ENCODE measurements around the gene CREB3L2. TPM values are rescaled to one million over a fixed set of nuclear protein-coding genes. Genes with fewer than 3 reads are reported as not detected.

CREB3L2 gene
- total RNA-seq, 4 donors from 2014 or later, result 16.4 to 37.0 (median 19.9) TPM

DNA sequence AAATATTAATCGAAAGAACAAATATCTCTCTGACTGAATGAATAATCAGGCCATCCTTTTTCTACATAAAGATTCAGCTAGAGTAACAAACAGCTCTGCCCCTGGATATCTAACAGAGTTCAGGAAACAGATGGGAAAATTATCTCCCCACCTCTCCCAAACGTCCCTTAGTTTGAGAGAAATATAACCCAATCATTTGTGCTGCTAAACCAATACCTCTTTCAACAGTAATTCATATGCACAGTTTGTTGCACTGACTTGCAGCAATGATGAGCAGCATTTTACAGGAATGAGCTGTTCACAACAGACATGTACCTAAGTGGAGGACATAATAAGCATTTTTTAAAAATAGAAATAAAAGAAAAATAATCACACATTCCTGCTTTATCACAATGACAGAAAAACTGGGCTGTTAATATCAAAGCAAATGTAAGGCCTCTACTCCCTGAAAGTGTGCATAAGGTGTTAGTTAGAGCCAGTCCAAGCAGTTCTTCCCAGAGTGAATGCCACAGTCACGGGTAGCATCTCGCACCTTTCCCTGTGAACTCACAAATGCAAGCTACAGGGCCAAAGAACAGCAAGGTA, 2.3 kb downstream of the CREB3L2 start:
- peaks cover 15 to 53% (median 23%) of the 10 kb centered on the region in 4 donors for H3K4me1 ChIP-seq
- no peaks in the 10 kb centered on the region for H3K27me3 ChIP-seq
- WGBS, 2 donors (ENCODE audit: low coverage in 1 of 2), result 52 to 54% methylated on average over 2 to 4 of the region's 4 CpGs
- intact Hi-C loops (cut with DNase I; ENCODE audit: low total_unique reads) (loop anchor here (5.0 kb wide), 1 partner anchor 82 kb away; no protein-coding TSS in a partner anchor), in situ Hi-C loops (cut with MboI; ENCODE audit: low pct_ligation_motif_present in 1 of 4, low pct_unique_long_range_greater_than_20kb in 1 of 4, low sequenced_read_pairs in 3 of 4) (loop anchor here in 2 of 4 donors (10.0 to 25.0 kb wide), 3 partner anchors 65 to 337 kb away; no protein-coding TSS in a partner anchor)
- H3K27ac ChIP-seq, result peak overlapping the region; percentile 94 to 99 (median 96)
- H3K4me3 ChIP-seq, result peak overlapping the region; percentile 0 to 85 (median 77)
- H3K9me3 ChIP-seq, result no peaks in the 10 kb centered on the region
- TF ChIP-seq POLR2AphosphoS5 (IDR thresholded peaks at IDR 0.05) (no peak), EP300 (IDR thresholded peaks at IDR 0.05; ENCODE audit: low read depth) (no peak), CTCF (IDR thresholded peaks at IDR 0.05) (no peak), POLR2A (IDR thresholded peaks at IDR 0.05) (no peak)
- no peak for DNase-seq
- H3K36me3 ChIP-seq, result no peaks in the 10 kb centered on the region

DNA sequence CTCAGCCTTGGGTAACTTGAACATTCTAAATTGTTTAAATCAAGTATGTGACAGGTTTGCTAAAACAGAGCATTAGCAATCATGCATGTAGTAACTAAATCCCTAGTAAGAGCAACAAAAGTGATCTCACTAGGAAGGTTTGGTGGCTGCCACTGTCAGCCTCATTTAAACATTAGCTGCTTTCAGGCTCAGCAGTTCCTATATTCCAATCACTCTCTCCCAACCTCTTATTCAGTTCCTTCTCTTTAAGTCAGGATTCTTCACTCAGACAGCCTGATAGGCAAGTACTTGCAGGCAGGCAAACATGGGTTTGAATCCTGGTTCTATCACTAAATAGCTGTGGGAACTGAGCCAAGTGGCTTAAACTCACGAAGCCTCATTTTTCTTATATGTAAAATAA, 3.6 kb downstream of the CREB3L2 start:
- Histone ChIP-seq H3K9me3 (no peaks in the 10 kb centered on the region), H3K27me3 (no peaks in the 10 kb centered on the region), H3K27ac (peak overlapping the region; percentile 34 to 99 (median 94)), H3K4me3 (no peak overlapping the region), H3K36me3 (no peaks in the 10 kb centered on the region), H3K4me1 (peaks cover 20 to 66% (median 31%) of the 10 kb centered on the region in 4 donors)
- DNase-seq, result no peak
- intact Hi-C loops (cut with DNase I; ENCODE audit: low total_unique reads) (no loop called here), in situ Hi-C loops (cut with MboI; ENCODE audit: low pct_ligation_motif_present in 1 of 4, low pct_unique_long_range_greater_than_20kb in 1 of 4, low sequenced_read_pairs in 3 of 4) (loop anchor here in 1 of 4 donors (10.0 kb wide), 1 partner anchor 63 kb away; no protein-coding TSS in a partner anchor)
- 0% methylated on average over 1 of the region's 1 CpG; no CpG with 5 or more reads in 1 of the 2 donors for WGBS, 2 donors (ENCODE audit: low coverage in 1 of 2)
- no peak for TF ChIP-seq POLR2A (IDR thresholded peaks at IDR 0.05)
- no peak for TF ChIP-seq EP300 (IDR thresholded peaks at IDR 0.05; ENCODE audit: low read depth)
- no peak for TF ChIP-seq CTCF (IDR thresholded peaks at IDR 0.05)
- no peak for TF ChIP-seq POLR2AphosphoS5 (IDR thresholded peaks at IDR 0.05)

GRCh38 chr7:137996871-137997270, 5.0 kb downstream of the CREB3L2 start:
- intact Hi-C loops (cut with DNase I; ENCODE audit: low total_unique reads), result no loop called here
- WGBS, 2 donors (ENCODE audit: low coverage in 1 of 2), result 53 to 54% methylated on average over 3 of the region's 3 CpGs
- TF ChIP-seq POLR2AphosphoS5 (IDR thresholded peaks at IDR 0.05), result no peak
- TF ChIP-seq POLR2A (IDR thresholded peaks at IDR 0.05), result no peak
- no peak for TF ChIP-seq EP300 (IDR thresholded peaks at IDR 0.05; ENCODE audit: low read depth)
- TF ChIP-seq CTCF (IDR thresholded peaks at IDR 0.05), result no peak
- Histone ChIP-seq H3K27ac (peak overlapping the region; percentile 80 to 99 (median 94)), H3K4me3 (no peak overlapping the region), H3K9me3 (no peaks in the 10 kb centered on the region), H3K36me3 (no peaks in the 10 kb centered on the region), H3K27me3 (no peaks in the 10 kb centered on the region), H3K4me1 (peaks cover 20 to 73% (median 40%) of the 10 kb centered on the region in 4 donors)
- in situ Hi-C loops (cut with MboI; ENCODE audit: low pct_ligation_motif_present in 1 of 4, low pct_unique_long_range_greater_than_20kb in 1 of 4, low sequenced_read_pairs in 3 of 4), result loop anchor here in 1 of 4 donors (10.0 kb wide), 1 partner anchor 62 kb away; no protein-coding TSS in a partner anchor
- DNase-seq, result no peak

- H3K9me3 ChIP-seq, result no peaks in the 10 kb centered on the region
- H3K36me3 ChIP-seq, result no peaks in the 10 kb centered on the region
- H3K27ac ChIP-seq, result peak overlapping the region; percentile 80 to 99 (median 94)
- H3K4me1 ChIP-seq, result peaks cover 20 to 77% (median 40%) of the 10 kb centered on the region in 4 donors
- WGBS, 2 donors (ENCODE audit: low coverage in 1 of 2), result 33 to 39% methylated on average over 2 to 6 of the region's 6 CpGs
- in situ Hi-C loops (cut with MboI; ENCODE audit: low pct_ligation_motif_present in 1 of 4, low pct_unique_long_range_greater_than_20kb in 1 of 4, low sequenced_read_pairs in 3 of 4) (loop anchor here in 1 of 4 donors (10.0 kb wide), 1 partner anchor 62 kb away; no protein-coding TSS in a partner anchor), intact Hi-C loops (cut with DNase I; ENCODE audit: low total_unique reads) (no loop called here)
- no peak for DNase-seq
- H3K27me3 ChIP-seq, result no peaks in the 10 kb centered on the region
- no peak overlapping the region for H3K4me3 ChIP-seq
- TF ChIP-seq POLR2A (IDR thresholded peaks at IDR 0.05) (no peak), CTCF (IDR thresholded peaks at IDR 0.05) (no peak), POLR2AphosphoS5 (IDR thresholded peaks at IDR 0.05) (no peak), EP300 (IDR thresholded peaks at IDR 0.05; ENCODE audit: low read depth) (no peak)
Observed at GRCh38 chr7:137996386-137996851, 5.5 kb downstream of the CREB3L2 start.
